Iris pigment epithelial cell (primary cell): ENCODE results near the gene PRKCB.

Experiments
- DNase-seq: peaks from one replicate; pipeline ENCODE4 v3.0.0-alpha.2; 2011; ENCODE audit warnings: low read depth

PRKCB gene

DNA sequence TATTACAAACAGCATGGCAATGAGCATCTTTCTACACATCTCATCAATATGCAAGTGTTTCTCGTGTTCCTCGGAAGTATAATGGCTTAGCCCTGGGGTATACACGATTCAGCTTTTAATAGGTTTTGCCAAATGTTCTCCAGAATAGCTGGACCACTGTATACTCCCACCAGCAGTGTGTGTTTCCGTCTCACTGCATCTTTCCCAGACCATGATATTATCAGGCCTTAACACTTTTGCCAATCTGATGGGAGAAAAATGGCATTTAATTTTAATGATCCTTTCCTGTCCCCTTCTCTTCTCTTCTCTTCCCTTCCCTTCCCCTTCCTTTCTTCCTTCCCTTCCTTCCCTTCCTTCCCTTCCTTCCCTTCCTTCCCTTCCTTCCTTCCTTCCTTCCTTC is 30.8 kb downstream of the PRKCB start:
- no peak for DNase-seq

GRCh38 chr16:23867566-23867965 is 31.8 kb downstream of the PRKCB start:
- DNase-seq: no peak

DNA sequence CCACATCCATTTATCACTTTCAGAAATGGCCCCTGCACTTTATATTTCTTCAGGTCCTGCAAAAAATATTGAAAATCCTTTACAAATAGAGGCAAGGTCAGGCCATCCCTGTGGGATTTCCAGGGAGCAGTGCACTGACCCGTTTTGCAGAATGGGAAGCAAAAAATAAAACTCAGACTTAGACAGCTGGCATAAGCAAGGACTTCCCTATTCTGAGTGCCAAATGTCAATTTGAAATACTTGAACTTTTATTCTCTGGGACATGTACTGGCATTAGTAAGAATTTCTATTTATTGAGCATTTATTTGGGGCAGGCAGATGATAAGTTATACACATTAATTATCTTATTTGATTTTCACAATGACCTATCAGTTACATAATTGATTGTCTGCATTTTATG is 32.4 kb downstream of the PRKCB start:
- no peak for DNase-seq

GRCh38 chr16:23869052-23869451 is 33.3 kb downstream of the PRKCB start:
- no peak for DNase-seq

GRCh38 chr16:23871924-23872323 is 36.1 kb downstream of the PRKCB start:
- no peak for DNase-seq

DNA sequence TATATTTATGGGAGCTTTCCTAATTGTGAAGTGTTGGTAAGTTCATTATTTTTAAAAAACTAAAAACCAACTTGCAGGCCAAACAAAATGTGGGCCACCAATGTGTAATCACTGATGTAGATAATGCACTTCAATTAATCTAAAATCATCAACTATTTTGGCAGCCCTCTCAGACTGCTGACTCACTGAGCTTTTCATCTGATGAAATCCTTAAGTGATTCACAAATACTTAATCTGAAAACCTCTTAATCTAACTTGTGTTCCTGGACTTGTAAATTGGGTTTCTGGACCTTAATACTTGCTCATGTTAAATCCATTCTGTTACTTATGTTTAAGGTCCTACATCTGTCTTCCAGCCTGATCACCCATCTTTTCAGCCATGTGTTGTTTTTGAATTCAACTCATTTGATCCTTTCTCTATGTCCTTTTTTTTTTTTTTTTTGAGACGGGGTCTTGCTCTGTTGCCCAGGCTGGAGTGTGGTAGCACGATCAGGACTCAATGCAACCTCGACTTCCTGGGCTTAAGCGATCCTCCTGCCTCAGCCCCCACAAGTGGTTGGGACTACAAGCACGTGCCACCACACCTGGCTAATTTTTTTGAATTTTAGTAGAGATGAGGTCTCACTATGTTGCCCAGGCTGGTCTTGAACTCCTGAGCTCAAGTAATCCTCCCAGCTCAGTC is 39.0 kb downstream of the PRKCB start:
- DNase-seq: peak; percentile 8

DNA sequence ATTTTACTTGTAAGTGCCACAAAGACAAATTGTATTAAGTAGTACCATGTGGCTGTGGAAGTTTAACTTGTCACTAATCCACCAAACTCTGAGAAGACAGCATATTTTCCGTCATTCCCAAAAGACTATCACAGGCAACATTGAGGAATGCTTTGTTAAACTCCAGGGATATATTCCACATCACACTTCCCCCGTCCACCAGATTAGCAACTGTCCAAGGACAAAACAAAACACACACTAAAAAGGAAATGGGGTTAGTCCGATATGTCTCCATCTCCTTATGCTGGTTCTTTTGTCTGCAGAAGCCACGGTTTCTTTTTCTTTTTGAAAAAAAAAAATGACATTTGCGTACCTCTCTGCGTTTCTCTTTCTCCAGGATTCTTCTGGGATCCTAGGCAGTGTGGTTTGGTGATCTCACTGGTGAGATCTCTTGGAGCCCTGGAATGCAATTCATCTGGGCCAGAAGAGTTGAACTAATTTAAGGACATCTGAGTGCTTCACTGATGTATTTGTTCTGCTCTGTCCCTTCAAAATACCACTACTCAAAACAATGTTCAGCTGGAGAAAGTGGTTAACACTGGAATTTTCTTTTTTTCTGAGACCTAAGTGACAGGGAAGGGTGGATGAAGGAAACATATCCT is 40.6 kb downstream of the PRKCB start:
- DNase-seq: no peak

GRCh38 chr16:23877107-23878070 is 41.6 kb downstream of the PRKCB start:
- no peak for DNase-seq

- DNase-seq: no peak
These were observed 44.1 kb downstream of the PRKCB start for GRCh38 chr16:23879735-23880373.

GRCh38 chr16:23889189-23889588 is 53.4 kb downstream of the PRKCB start:
- DNase-seq: no peak

- DNase-seq: no peak
These were observed 58.2 kb downstream of the PRKCB start for GRCh38 chr16:23893986-23894385.

GRCh38 chr16:23895052-23895451 is 59.3 kb downstream of the PRKCB start:
- DNase-seq: no peak

- no peak for DNase-seq
These were observed 61.3 kb downstream of the PRKCB start for GRCh38 chr16:23896832-23897821.

GRCh38 chr16:23898682-23899430 is 63.1 kb downstream of the PRKCB start:
- DNase-seq: no peak

GRCh38 chr16:23899869-23900268 is 64.1 kb downstream of the PRKCB start:
- no peak for DNase-seq

GRCh38 chr16:23900480-23901177 is 64.8 kb downstream of the PRKCB start:
- DNase-seq: no peak

DNA sequence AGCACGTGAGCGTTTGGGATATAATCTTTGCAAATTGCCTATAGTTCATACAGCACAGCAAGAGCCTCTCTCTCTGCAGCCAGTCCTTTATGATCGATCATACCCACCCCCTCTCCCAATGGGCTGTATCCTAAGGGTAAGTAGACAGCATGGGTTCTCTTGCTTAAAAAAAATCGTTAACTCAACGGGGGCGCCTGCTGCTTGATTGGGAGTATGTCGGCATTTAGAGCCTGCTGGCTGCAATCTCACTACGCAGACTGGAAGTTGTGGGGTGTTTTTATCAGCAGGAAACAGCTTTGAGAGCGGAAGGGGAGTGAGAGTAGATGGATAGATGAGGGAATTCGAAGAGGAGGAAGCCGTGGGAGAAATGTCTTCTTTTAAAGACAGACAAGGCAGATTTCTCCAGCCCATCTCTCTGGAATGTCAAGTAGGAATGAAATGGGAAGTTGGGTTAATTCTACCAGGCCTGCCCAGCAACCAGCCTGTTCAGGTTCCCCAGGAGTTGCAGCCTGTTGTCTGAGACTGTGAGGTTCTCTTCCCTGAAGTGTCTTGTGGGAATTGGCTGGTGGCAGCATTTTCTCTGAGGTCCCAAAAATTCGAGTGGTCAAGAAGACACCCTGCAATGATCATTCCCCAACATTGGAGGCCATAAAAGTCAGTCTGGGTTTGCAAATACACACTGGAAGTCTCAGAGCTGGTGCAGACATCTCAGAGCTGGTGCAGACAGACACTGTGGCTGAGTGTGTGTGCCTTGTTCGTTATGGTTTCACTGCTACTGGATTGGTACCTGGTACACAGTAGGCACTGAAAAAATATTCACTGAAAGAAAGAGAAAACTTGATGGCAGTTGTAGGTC is 65.6 kb downstream of the PRKCB start:
- DNase-seq: no peak

DNA sequence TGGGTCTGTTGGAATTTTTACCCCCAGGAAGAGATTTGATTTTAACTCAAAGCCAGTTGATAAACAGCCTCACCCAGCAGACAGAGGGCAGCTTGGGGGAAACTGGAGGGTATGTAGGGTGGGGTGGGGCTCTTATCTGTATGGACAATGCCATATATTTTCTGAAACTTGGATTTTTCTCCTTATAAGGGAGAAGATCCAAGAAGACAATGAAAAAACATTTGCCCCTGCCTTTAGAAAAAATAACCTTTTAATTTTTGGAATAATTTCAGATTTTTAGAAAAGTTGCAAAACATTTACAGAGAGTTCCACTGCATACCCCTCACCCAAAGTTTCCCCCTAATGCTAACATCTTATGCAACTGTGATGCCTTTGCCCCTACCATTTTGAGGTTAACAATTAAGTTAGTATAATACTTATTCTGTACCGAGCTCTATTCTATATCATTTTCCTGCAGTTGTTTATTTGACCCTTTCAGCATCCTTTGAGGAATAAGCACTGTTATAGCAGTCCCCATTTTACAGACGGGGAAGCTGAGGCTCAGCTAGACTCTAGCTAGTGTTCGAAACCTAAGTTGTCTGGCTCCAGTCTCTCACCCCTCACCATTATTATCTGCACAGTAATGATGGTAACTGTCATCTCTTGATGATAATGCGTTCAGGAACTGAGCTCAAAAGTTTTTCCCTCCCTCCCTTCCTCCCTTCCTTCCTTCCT is 66.4 kb downstream of the PRKCB start:
- DNase-seq: no peak
